Glutamatergic neuron (in vitro differentiated cells): ENCODE data around the gene LMF2. TPM values are rescaled to one million over a fixed set of nuclear protein-coding genes. Genes with fewer than 3 reads are reported as not detected.

Experiments used
- DNase-seq: peaks from one replicate; pipeline ENCODE4 v3.0.0; 2022
- H3K27ac Mint-ChIP-seq: one replicate; pipeline ENCODE4 v1.8.0; 2020; ENCODE audit warnings: mild to moderate bottlenecking, mixed read lengths, inconsistent platforms; ENCODE audit not compliant: unreplicated experiment
- H3K27me3 Mint-ChIP-seq: one replicate; pipeline ENCODE4 v1.8.0; 2020; ENCODE audit warnings: mild to moderate bottlenecking, moderate library complexity, mixed read lengths, inconsistent platforms; ENCODE audit not compliant: unreplicated experiment
- H3K36me3 Mint-ChIP-seq: one replicate; pipeline ENCODE4 v1.8.0; 2020; ENCODE audit warnings: mild to moderate bottlenecking, mixed read lengths, inconsistent platforms; ENCODE audit not compliant: unreplicated experiment
- H3K4me1 Mint-ChIP-seq: one replicate; pipeline ENCODE4 v1.8.0; 2020; ENCODE audit warnings: mild to moderate bottlenecking, low read depth, mixed read lengths, inconsistent platforms; ENCODE audit not compliant: unreplicated experiment
- H3K4me3 Mint-ChIP-seq: one replicate; pipeline ENCODE4 v1.8.0; 2020; ENCODE audit warnings: mild to moderate bottlenecking, mixed read lengths, inconsistent platforms; ENCODE audit not compliant: unreplicated experiment
- H3K9me3 Mint-ChIP-seq: one replicate; pipeline ENCODE4 v1.8.0; 2020; ENCODE audit warnings: mild to moderate bottlenecking, moderate library complexity, mixed read lengths, inconsistent platforms; ENCODE audit not compliant: unreplicated experiment
- CTCF ChIP-seq: fragments of 200-600 bp; sonication (generic); IDR thresholded peaks from one replicate; pipeline ENCODE4 v1.5.0; 2021; ENCODE audit not compliant: partially characterized antibody, unreplicated experiment
- total RNA-seq: library from RNA; stranded (reverse); fragmentation: NEBNext Ultra II Directional; extraction: Animal tissue kit (Norgen Biotek cat#: 25700); gene quantifications from one replicate; pipeline ENCODE4 v1.2.1, GENCODE V29; 2021; ENCODE audit not compliant: unreplicated experiment

The LMF2 gene
- total RNA-seq, 1 donor from 2014 or later, result 62.2 TPM

GRCh38 chr22:50459016-50459415 lies 48.5 kb downstream of the LMF2 start:
- Mint-ChIP-seq H3K27ac (no peak overlapping the region), H3K27me3 (peaks cover 10% of the 10 kb centered on the region), H3K4me3 (no peak overlapping the region), H3K4me1 (no peaks in the 10 kb centered on the region), H3K36me3 (no peaks in the 10 kb centered on the region), H3K9me3 (peaks cover 8% of the 10 kb centered on the region)
- TF ChIP-seq CTCF, result no peak
- no peak for DNase-seq

- no peak for DNase-seq
- TF ChIP-seq CTCF, result no peak
- H3K4me3 Mint-ChIP-seq, result no peak overlapping the region
- H3K4me1 Mint-ChIP-seq, result no peaks in the 10 kb centered on the region
- peaks cover 10% of the 10 kb centered on the region for H3K27me3 Mint-ChIP-seq
- peaks cover 13% of the 10 kb centered on the region for H3K9me3 Mint-ChIP-seq
- no peak overlapping the region for H3K27ac Mint-ChIP-seq
- peaks cover 3% of the 10 kb centered on the region for H3K36me3 Mint-ChIP-seq
Measured at GRCh38 chr22:50456466-50457234, 50.9 kb downstream of the LMF2 start.

- Mint-ChIP-seq H3K4me3 (no peak overlapping the region), H3K4me1 (no peaks in the 10 kb centered on the region), H3K27ac (no peak overlapping the region), H3K27me3 (peaks cover 10% of the 10 kb centered on the region), H3K9me3 (peaks cover 13% of the 10 kb centered on the region), H3K36me3 (peaks cover 3% of the 10 kb centered on the region)
- TF ChIP-seq CTCF, result no peak
- no peak for DNase-seq
Measured at GRCh38 chr22:50456026-50456425, 51.5 kb downstream of the LMF2 start.

GRCh38 chr22:50455201-50455600 lies 52.3 kb downstream of the LMF2 start:
- no peak for TF ChIP-seq CTCF
- H3K36me3 Mint-ChIP-seq, result peaks cover 3% of the 10 kb centered on the region

GRCh38 chr22:50454556-50455075 lies 52.9 kb downstream of the LMF2 start:
- Mint-ChIP-seq H3K27me3 (peaks cover 7% of the 10 kb centered on the region), H3K9me3 (peaks cover 13% of the 10 kb centered on the region), H3K27ac (no peak overlapping the region), H3K36me3 (peaks cover 3% of the 10 kb centered on the region), H3K4me1 (peaks cover 2% of the 10 kb centered on the region), H3K4me3 (no peak overlapping the region)
- no peak for TF ChIP-seq CTCF
- DNase-seq, result no peak

More at GRCh38 chr22:50455201-50455600, 52.3 kb downstream of the LMF2 start:
- no peak for DNase-seq
- Mint-ChIP-seq H3K9me3 (peaks cover 12% of the 10 kb centered on the region), H3K27me3 (peaks cover 8% of the 10 kb centered on the region), H3K4me1 (no peaks in the 10 kb centered on the region), H3K27ac (no peak overlapping the region), H3K4me3 (no peak overlapping the region)

Other genes starting within 250 kb of the LMF2 start
- gene MAPK12, start 246.0 kb downstream of the LMF2 start, total RNA-seq, result 88.5 TPM
- gene MAPK11, start 237.3 kb downstream of the LMF2 start, total RNA-seq, result 131 TPM
- 95.2 TPM for gene PLXNB2, start 200.1 kb downstream of the LMF2 start, total RNA-seq
- 32.1 TPM for gene DENND6B, start 180.7 kb downstream of the LMF2 start, total RNA-seq
- 122 TPM for gene PPP6R2, start 164.4 kb downstream of the LMF2 start, total RNA-seq
- gene SBF1, start 32.7 kb downstream of the LMF2 start, total RNA-seq, result 206 TPM
- gene ADM2, start 26.2 kb downstream of the LMF2 start, total RNA-seq, result 37.6 TPM
- gene MIOX, start 20.8 kb downstream of the LMF2 start, total RNA-seq, result 4.0 TPM
- 52.9 TPM for gene NCAPH2, start 522 bp upstream of the LMF2 start, total RNA-seq
- 4.8 TPM for gene SCO2, start 17.9 kb upstream of the LMF2 start, total RNA-seq
- gene TYMP, start 22.3 kb upstream of the LMF2 start, total RNA-seq, result 1.2 TPM
- gene KLHDC7B, start 38.2 kb upstream of the LMF2 start, total RNA-seq, result 0.12 TPM
- gene SYCE3, start 55.2 kb upstream of the LMF2 start, total RNA-seq, result not detected
- 118 TPM for gene CPT1B, start 70.7 kb upstream of the LMF2 start, total RNA-seq
- gene CHKB, start 75.1 kb upstream of the LMF2 start, total RNA-seq, result 147 TPM
- gene MAPK8IP2, start 93.1 kb upstream of the LMF2 start, total RNA-seq, result 143 TPM
- 65.7 TPM for gene ARSA, start 120.5 kb upstream of the LMF2 start, total RNA-seq
- 20.4 TPM for gene SHANK3, start 165.1 kb upstream of the LMF2 start, total RNA-seq
- gene ACR, start 230.5 kb upstream of the LMF2 start, total RNA-seq, result not detected